Nucleus accumbens (tissue), 56 donors: ENCODE measurements around the gene LRRC37A2.
"Not testable (repeated sequence)": the region's sequence is repeated elsewhere in the genome, so short reads cannot be mapped to it uniquely, and the experiment has no call there.

ENCODE experiments used
- DNase-seq, 56 donors: peaks; one replicate each; lab custom pipeline; 2025; lab: John Stamatoyannopoulos, UW

The LRRC37A2 gene

GRCh38 chr17:46591332-46591731 lies 79.1 kb downstream of the LRRC37A2 start:
- not testable (repeated sequence) for DNase-seq

GRCh38 chr17:46598344-46598931 lies 86.2 kb downstream of the LRRC37A2 start:
- not testable (repeated sequence) for DNase-seq

DNA sequence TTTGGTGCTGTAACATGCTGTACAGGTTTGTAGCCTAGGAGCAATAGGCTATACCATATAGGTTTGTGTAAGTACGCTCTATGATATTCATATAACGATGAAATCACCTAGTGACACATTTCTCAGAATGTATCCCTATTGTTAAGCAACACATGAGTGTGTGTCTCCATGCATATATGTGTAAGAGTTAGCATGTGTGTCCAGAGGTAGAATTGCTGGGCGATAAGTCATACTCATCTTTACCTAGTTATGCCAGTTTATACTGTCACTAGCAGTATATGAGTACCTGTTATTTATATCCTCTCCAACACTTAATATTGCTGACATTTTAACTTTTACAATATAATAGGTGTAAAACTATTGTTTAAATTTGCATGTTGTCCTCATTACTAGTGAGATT lies 88.5 kb downstream of the LRRC37A2 start:
- not testable (repeated sequence) for DNase-seq

DNA sequence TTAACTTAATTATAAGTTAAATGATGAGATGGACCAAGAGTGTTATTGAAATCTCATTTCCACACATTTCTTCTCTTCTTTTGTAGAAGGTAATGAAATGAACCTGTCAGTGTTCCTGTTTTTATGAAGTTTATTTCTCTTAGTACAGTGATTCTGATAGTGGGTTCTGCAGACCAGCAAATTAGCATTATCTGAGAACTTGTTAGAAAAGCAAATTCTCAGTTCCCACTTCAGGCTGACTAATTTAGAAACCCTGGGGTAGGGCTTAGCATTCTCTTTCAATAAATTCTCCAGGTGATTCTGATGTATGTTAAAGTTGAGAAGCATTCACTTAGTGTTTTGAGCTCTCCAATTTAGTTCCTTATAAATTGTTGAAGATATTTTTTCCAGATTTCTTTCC lies 90.9 kb downstream of the LRRC37A2 start:
- not testable (repeated sequence) for DNase-seq
